ENCODE results near the gene LTBP3. TPM values are rescaled to one million over a fixed set of nuclear protein-coding genes. Genes with fewer than 3 reads are reported as not detected.

LTBP3 gene
- total and polyA plus RNA-seq, 2 of the 13 experiments (the other 11 are each of a cell fraction or from before 2014, with no cell fraction given), result 12.2 to 68.1 TPM

GRCh38 chr11:65493367-65494176 lies 64.6 kb downstream of the LTBP3 start (continued):
- TF ChIP-seq CSRNP2 (CRISPR knock-in tag; conservative IDR thresholded peaks at IDR 0.05; ENCODE audit: low read depth) (no peak), ZNF503 (CRISPR knock-in tag; IDR thresholded peaks at IDR 0.05) (no peak), LRRFIP1 (CRISPR knock-in tag; conservative IDR thresholded peaks at IDR 0.05) (no peak), TEF (CRISPR knock-in tag; IDR thresholded peaks at IDR 0.05) (no peak), ZNF333 (CRISPR knock-in tag; IDR thresholded peaks at IDR 0.05; ENCODE audit: borderline replicate concordance) (no peak), HNRNPLL (IDR thresholded peaks at IDR 0.05; ENCODE audit: low read depth, low read length, poor library complexity, severe bottlenecking) (peak; percentile 41), ZNF446 (CRISPR knock-in tag; IDR thresholded peaks at IDR 0.05) (no peak), RFX1 (IDR thresholded peaks at IDR 0.05) (no peak), U2AF1 (optimal IDR thresholded peaks at IDR 0.05; ENCODE audit: low read depth, low read length) (no peak), AGO2 (optimal IDR thresholded peaks at IDR 0.05; ENCODE audit: low read depth, low read length) (no peak), ZFP37 (CRISPR knock-in tag; IDR thresholded peaks at IDR 0.05; ENCODE audit: borderline replicate concordance) (no peak), GABPB1 (CRISPR knock-in tag; IDR thresholded peaks at IDR 0.05) (0 out of 2 replicates have a peak, but pooled peaks have one; percentile 15), ZFAT (CRISPR knock-in tag; conservative IDR thresholded peaks at IDR 0.05) (no peak), ZNF557 (CRISPR knock-in tag; IDR thresholded peaks at IDR 0.05) (no peak), ZNF460 (CRISPR knock-in tag; IDR thresholded peaks at IDR 0.05; ENCODE audit: borderline replicate concordance) (no peak), ZNF18 (CRISPR knock-in tag; IDR thresholded peaks at IDR 0.05; ENCODE audit: insufficient replicate concordance) (no peak), ZNF10 (CRISPR knock-in tag; IDR thresholded peaks at IDR 0.05; ENCODE audit: borderline replicate concordance, low read depth) (no peak), STAT5B (CRISPR knock-in tag; IDR thresholded peaks at IDR 0.05) (no peak), NCOA2 (CRISPR knock-in tag; IDR thresholded peaks at IDR 0.05) (peak; percentile 29; the same call in 1 of the 2 replicates), BRD4 (CRISPR knock-in tag; IDR thresholded peaks at IDR 0.05) (no peak)
